Psoas muscle (tissue), 8 donors: ENCODE data around the gene ATP6V1G2. TPM values are rescaled to one million over a fixed set of nuclear protein-coding genes. Genes with fewer than 3 reads are reported as not detected.
A peak's percentile ranks its signal among the peaks of the same experiment; 100 is the strongest.

Experiments
- ATAC-seq, 4 donors: fragments of 200-7000 bp; cut with Tn5 transposase; one replicate each; pipeline ENCODE4 v1.9.1; 2020; ENCODE audit warnings: moderate library complexity in 3 of 4, mild to moderate bottlenecking in 2 of 4
- DNase-seq, 2 donors: peaks; one replicate each; pipeline ENCODE4 v3.0.0-alpha.2; 2020
- H3K27ac ChIP-seq: fragments of 200-600 bp; one replicate; pipeline ENCODE4 v1.8.0; 2022
- H3K27me3 ChIP-seq, 3 donors: fragments of 200-600 bp in 1 of 3; one replicate each; pipeline versions ENCODE4 v1.6.1 to v1.8.0; 2013 to 2022; ENCODE audit warnings: low read length in 2 of 3, mild to moderate bottlenecking in 2 of 3, moderate library complexity in 1 of 3; ENCODE audit not compliant: insufficient read depth in 3 of 3
- H3K36me3 ChIP-seq, 2 donors: fragments of 200-600 bp in 1 of 2; one replicate each; pipeline versions ENCODE4 v1.6.1 to v1.8.0; 2013 to 2022; ENCODE audit warnings: low read depth in 1 of 2, mild to moderate bottlenecking in 1 of 2, moderate library complexity in 1 of 2; ENCODE audit not compliant: insufficient read depth in 1 of 2
- H3K4me1 ChIP-seq: fragments of 200-600 bp; one replicate; pipeline ENCODE4 v1.8.0; 2022
- H3K4me3 ChIP-seq: fragments of 200-600 bp; one replicate; pipeline ENCODE4 v1.8.0; 2022; ENCODE audit warnings: mild to moderate bottlenecking
- H3K9me3 ChIP-seq: fragments of 200-600 bp; one replicate; pipeline ENCODE4 v1.8.0; 2022
- WGBS, 3 donors: extraction: QIAGEN DNeasy Blood & Tissue Kit; methylation state at CpG; one replicate each; pipeline versions ENCODE4 v1.1.6 to v1.1.7; 2013; 5-methylcytosine and 5-hydroxymethylcytosine counted together
- intact Hi-C, 2 donors: fragments of 100-400 bp; cut with DNase I; formaldehyde crosslinking; loops; one replicate each; pipeline versions ENCODE4 v1.11.0 to v1.14.2; 2022
- polyA plus RNA-seq, 3 donors: library from polyadenylated mRNA; stranded (reverse); fragments of 200-250 nt; gene quantifications; one replicate each; pipeline ENCODE4 v1.2.3, GENCODE V29; 2013
- total RNA-seq, 4 donors: library from RNA; stranded (reverse); fragmentation: NEBNext Ultra II Directional in 2 of 4; extraction: Animal tissue kit (Norgen Biotek cat#: 25700) in 2 of 4; gene quantifications; one replicate each; pipeline versions ENCODE4 v1.2.1 to v1.2.4, GENCODE V29; 2021 to 2023
- TF ChIP-seq, protein P1 (sequence below): fragments of 200-600 bp; IDR thresholded peaks from one replicate; pipeline ENCODE4 v1.8.0; 2022; ENCODE audit warnings: antibody characterized with exemption
- donor health status: healthy with polysubstance abuse.
- donor health status: DM: no; HTN: no; CAD: no; lungs with moderate emphysema.
- donor health status: Bipolar disorder and iron deficiency.
- donor health status: healthy.
- donor health status: DM: yes; HTN: yes; CAD: no.
- donor health status: DM: no; HTN: no; CAD: no.
- donor health status: DM: no; HTN: no; CAD: no.
- donor health status: DM: yes; HTN: yes; CAD: no.

The ATP6V1G2 gene
- total and polyA plus RNA-seq, 7 donors = 0.66 to 4.7 (median 1.2) TPM

DNA sequence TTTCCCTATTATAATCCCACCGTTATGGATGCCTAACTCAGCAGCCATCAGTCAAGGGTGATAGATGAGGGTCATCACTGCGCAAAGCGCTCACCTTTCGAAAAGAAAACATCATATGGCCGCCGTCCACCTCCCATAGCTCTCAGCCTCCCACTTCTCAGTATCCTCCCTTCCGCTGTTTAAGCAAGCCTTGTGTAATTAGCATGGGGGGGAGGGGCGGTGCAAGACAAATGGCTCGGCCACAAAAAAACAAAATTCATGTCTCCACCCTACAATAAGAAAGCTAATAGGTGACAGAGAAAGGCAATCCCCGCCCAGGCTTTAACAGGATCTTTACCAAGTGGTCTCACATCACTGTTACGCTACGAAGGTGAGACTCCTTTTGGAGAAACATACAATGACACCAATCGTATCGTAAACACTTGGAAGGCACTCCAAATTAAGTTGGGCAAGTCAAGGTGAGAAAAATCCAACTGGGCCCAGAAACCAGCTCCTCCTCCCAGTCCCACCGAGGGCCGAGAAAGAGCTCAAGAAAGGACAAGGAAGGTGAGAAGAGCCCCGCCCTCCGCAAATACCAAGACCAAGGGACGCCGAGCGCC lies 5.2 kb downstream of the ATP6V1G2 start:
- Histone ChIP-seq H3K36me3 (peaks cover 23 to 42% of the 10 kb centered on the region in 2 donors), H3K9me3 (no peaks in the 10 kb centered on the region), H3K27me3 (no peaks in the 10 kb centered on the region), H3K4me1 (peaks cover 29% of the 10 kb centered on the region), H3K4me3 (peak overlapping the region; percentile 88), H3K27ac (peak overlapping the region; percentile 92)
- TF ChIP-seq, protein P1, sequence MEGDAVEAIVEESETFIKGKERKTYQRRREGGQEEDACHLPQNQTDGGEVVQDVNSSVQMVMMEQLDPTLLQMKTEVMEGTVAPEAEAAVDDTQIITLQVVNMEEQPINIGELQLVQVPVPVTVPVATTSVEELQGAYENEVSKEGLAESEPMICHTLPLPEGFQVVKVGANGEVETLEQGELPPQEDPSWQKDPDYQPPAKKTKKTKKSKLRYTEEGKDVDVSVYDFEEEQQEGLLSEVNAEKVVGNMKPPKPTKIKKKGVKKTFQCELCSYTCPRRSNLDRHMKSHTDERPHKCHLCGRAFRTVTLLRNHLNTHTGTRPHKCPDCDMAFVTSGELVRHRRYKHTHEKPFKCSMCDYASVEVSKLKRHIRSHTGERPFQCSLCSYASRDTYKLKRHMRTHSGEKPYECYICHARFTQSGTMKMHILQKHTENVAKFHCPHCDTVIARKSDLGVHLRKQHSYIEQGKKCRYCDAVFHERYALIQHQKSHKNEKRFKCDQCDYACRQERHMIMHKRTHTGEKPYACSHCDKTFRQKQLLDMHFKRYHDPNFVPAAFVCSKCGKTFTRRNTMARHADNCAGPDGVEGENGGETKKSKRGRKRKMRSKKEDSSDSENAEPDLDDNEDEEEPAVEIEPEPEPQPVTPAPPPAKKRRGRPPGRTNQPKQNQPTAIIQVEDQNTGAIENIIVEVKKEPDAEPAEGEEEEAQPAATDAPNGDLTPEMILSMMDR = no peak
- DNase-seq (peak in 1 of 2 donors; percentile 61), ATAC-seq (peak in 3 of 4 donors; percentile 19 to 57 (median 46))
- WGBS, 3 donors = 0 to 1% (median 0%) methylated on average over 21 of the region's 21 CpGs
- intact Hi-C loops = loop anchor here (5.0 to 10.0 kb wide), 4 partner anchors 44 to 424 kb away; partner anchors contain the start of genes EHMT2 (in 1 of the 2) and MICB (in 1 of the 2)

DNA sequence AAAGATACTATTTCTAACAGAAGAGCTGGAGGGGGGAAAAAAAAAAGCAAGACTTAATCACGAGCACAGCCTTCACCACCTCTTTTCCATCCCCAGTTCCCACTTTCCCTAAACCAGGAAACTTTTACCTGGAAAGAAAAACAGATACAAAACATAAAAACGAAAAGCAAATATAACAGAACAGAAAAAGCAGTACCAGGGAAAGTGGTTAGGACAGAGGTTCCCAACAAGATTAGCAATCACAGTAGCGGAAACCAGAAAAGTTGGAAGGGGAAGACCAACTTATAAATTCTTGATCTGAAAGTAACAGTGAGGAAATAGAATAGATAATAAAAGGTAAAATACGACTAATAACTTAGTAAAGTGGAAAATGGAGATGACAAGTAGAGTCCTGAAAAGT lies 5.8 kb downstream of the ATP6V1G2 start:
- TF ChIP-seq, protein P1 = no peak
- Histone ChIP-seq H3K27me3 (no peaks in the 10 kb centered on the region), H3K4me1 (peaks cover 29% of the 10 kb centered on the region), H3K9me3 (no peaks in the 10 kb centered on the region), H3K4me3 (peak overlapping the region; percentile 88), H3K27ac (peak overlapping the region; percentile 92), H3K36me3 (peaks cover 26 to 48% of the 10 kb centered on the region in 2 donors)
- WGBS, 3 donors = 15 to 19% (median 16%) methylated on average over 4 of the region's 4 CpGs
- ATAC-seq = no peak
- DNase-seq = no peak
- intact Hi-C loops = loop anchor here (5.0 to 10.0 kb wide), 4 partner anchors 43 to 424 kb away; partner anchors contain the start of genes EHMT2 (in 1 of the 2) and MICB (in 1 of the 2)

DNA sequence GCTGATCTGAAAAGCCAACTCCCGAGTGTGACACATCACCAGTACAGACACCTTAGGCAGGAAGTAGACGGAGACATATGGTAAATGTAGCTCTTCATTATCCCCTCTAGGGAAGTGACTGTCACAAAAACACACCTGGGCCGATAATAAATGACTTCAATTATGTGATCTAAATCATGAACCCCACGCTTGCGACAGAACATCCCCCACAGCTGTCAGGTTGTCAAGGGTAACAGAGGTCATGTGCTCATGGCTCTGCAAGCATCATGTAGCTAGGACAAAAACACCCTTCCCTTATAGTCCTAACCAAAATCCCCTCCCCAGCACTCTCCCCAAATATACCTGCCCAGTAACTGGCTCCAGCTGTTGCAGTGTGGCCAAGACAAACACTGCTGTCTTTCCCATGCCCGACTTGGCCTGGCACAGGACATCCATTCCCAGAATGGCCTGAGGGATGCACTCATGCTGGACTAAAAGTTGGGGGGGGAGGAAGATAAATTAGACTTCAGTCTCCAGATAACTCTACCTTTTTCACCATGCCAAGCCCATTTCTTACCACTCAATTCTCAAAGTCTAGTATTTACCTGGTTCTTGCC lies 7.5 kb downstream of the ATP6V1G2 start:
- no peak for ATAC-seq
- H3K4me3 ChIP-seq = peak overlapping the region; percentile 88
- WGBS, 3 donors = 45 to 57% (median 46%) methylated on average over 6 of the region's 6 CpGs
- peak overlapping the region; percentile 34 for H3K27ac ChIP-seq
- intact Hi-C loops = no loop called here
- H3K27me3 ChIP-seq = no peaks in the 10 kb centered on the region
- TF ChIP-seq, protein P1 = no peak
- peaks cover 33 to 65% of the 10 kb centered on the region in 2 donors for H3K36me3 ChIP-seq
- no peaks in the 10 kb centered on the region for H3K9me3 ChIP-seq
- H3K4me1 ChIP-seq = peaks cover 29% of the 10 kb centered on the region
- no peak for DNase-seq

DNA sequence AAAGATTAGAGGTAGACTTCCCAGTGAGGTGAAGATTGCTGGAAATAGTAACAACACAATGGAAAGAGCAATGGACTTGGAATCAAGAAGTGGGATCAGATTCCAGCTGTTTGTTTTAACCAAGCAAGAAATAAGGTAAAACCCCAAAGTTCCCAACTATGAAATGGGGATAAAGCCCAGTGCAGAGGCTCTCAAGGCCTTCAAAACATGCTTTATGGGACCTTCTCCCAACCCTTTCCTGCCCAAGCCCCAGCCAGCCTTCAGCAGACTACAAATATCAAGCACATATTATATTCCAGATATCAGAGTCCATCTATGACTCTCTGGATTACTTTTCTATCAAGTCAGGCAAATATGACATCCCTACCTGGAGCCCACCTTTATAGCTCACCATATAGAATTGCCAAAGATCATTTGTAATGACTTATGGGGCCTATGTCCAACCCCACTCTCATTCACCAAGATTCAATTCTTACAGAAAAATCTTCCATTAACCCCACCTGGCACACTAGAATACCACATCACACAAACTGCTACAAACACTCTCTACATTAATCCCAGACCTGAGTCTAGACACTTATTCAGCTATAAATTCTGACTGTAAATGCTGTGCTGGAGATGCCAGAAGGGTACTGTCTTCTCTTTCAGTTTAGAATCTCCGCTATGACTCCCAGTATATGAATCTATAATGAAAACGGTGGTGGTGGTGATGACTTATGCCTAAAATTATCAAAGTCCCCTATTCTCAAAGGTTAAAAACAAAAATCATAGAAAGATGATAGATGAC lies 10.7 kb downstream of the ATP6V1G2 start:
- intact Hi-C loops = no loop called here
- Histone ChIP-seq H3K4me1 (peaks cover 20% of the 10 kb centered on the region), H3K9me3 (no peaks in the 10 kb centered on the region), H3K36me3 (peaks cover 42 to 97% of the 10 kb centered on the region in 2 donors), H3K4me3 (no peak overlapping the region), H3K27me3 (no peaks in the 10 kb centered on the region), H3K27ac (no peak overlapping the region)
- ATAC-seq (no peak), DNase-seq (no peak)
- TF ChIP-seq, protein P1 = no peak
- WGBS, 3 donors = 32 to 38% (median 37%) methylated on average over 2 of the region's 2 CpGs
